CD4-positive, alpha-beta T cell treated with Interleukin-10 for 1 hour (primary cell): Measurements from ENCODE around the gene ANLN.
A peak's percentile ranks its signal among the peaks of the same experiment; 100 is the strongest.
"Not testable (repeated sequence)": the region's sequence is repeated elsewhere in the genome, so short reads cannot be mapped to it uniquely, and the experiment has no call there.

Source experiments
- DNase-seq: peaks from one replicate; pipeline ENCODE4 v3.0.0-alpha.2; 2020

ANLN gene

DNA sequence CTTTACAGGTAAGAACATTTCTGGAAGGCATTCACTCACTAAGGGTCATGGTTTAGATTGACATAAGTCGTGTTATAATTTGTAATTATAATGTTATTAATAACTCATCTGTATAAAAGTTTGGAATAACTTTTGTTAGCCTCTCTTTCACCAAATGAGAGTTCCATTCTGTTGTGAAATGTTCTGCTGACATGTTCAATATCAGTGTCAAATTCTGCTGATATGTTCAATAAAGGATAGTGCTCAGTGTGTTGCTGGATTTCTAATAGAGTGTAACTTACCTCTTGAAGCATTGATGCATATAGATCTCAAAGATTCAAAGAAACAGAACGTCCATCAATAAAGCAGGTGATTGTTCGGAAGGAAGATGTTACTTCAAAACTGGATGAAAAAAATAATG lies 30.6 kb downstream of the ANLN start:
- no peak for DNase-seq

GRCh38 chr7:36422072-36422471 lies 32.4 kb downstream of the ANLN start:
- no peak for DNase-seq

DNA sequence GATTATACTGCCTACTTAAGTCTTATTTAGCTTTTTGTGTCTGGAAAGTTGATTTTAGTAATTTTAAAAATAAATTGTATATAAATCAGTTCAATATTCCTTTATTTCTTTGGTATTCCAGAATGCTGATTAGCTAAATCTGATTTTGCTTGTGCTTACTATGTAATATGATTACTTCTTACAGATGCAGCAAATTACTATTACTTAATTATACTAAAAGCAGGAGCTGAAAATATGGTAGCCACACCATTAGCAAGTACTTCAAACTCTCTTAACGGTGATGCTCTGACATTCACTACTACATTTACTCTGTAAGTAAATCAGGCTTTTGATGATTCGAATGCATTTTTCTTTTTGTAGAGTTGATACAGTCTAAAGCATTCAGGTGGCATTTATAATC lies 34.0 kb downstream of the ANLN start:
- no peak for DNase-seq

DNA sequence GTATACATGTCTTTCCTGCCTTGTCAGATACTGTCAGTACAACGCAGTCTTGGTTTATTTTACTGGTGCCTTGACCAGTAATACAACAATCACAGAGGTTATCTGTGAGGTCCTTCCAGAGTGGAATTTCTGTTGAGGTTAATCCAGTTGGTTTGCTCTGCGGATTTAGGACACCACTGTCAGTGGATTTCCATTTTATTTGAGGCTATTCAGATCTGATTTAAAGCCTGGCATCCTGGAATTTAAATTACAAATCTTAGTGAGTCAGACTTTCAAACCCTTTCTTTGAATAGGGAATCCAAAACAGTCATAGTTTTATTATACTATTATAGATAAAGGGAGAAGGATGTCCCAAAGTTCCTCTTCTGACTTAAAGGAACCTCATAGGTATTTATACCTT lies 40.5 kb downstream of the ANLN start:
- DNase-seq: no peak

GRCh38 chr7:36430881-36431280 lies 41.2 kb downstream of the ANLN start:
- no peak for DNase-seq

DNA sequence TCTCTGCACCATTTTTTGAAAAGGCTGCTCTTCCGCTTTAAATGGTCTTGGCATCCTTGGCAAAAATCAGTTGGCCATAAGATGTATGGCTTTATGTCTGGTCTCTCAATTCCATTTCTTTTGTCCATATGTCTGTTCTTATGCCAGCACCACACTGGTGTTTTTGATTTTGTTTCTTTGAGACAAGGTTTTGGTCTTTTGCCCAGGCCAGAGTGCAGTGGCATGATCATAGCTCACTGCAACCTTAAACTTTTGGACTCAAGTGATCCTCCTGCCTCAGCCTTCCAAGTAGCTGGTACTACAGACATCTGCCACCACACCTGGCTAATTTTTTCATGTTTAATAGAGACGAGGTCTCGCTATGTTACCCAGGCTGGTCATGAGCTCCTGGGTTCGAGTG lies 48.5 kb downstream of the ANLN start:
- DNase-seq: no peak

GRCh38 chr7:36439624-36440023 lies 50.0 kb downstream of the ANLN start:
- no peak for DNase-seq

- DNase-seq: peak; percentile 18
These were observed 51.2 kb downstream of the ANLN start for GRCh38 chr7:36440880-36441279.

DNA sequence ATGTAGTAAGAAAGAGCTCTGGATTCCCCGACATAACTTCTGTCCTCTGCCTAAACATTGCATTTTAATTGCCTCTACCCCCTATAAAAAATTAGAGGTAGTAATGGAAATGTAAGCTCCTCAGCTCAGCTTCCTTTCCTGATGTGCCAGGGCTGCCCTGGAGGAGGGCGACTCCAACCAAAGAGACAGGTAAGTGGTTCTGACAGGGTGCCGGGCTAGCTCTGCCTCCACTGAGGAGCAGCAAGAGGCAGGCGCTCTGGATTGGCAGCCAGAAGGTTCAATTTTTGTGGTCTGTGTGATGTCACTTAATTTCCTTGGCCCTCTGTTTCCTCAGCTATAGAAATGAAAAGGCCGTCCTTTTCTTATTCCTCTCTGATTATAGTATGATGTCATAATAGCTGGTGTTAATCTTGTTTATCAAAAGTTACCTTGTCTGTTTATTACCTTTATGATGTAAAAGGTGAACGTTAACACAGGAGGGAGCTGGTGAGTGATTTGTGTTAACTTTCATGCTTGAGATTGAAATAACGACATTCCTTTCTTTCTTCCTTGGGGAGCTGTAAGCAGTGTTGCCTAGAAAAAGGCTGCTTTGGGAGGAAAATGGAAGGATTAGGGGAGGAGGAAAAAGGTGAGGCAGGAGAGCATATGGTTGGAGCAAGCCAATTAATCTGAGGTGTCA lies 51.8 kb downstream of the ANLN start:
- DNase-seq: no peak

DNA sequence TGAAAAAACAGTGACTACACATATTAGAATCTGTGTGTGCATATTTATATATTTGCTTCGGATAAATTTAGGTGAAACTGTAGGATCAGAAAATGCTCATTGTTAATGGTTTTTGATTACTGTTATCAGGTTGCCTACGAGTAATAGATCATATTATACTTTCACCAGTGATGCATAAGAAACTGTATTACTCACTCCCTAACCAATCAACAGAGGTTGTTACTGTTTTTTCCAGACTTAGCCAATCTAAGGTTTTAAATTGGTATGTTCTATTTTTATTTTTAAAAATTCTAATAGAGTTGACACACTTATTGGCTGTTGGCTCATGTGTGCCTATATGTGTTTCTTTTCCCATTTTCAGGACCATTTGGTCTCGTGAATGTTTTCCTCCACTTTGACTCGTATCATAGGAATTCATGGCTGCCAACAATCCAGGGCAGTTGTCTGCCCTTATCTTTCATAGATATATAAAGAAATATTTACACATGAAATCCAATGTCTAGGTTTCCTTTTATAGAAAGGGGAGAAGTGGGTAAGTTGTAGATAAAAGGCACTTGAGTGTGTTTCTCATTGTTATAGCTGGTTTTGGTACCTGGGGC lies 59.2 kb downstream of the ANLN start:
- DNase-seq: no peak

- no peak for DNase-seq
These were observed 60.0 kb downstream of the ANLN start for GRCh38 chr7:36449685-36450084.

DNA sequence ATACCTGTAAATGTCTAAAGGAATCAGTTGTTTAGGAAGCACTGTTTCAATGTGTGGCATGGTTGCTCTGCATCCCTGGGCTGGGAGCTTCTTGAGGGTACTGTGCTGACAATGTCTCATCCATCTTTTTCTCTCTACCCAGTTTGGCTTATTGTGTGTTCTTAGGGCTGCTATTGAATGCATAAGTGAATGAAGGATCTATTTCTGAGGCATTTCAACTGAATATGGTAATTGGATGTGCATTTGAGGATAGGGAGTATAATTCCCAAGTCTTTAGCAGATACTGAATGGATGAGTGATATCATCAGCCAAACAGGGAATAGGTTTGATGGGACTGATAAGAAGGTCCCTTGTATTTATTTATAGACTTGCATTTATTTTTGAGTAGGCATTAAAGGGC lies 64.1 kb downstream of the ANLN start:
- no peak for DNase-seq

DNA sequence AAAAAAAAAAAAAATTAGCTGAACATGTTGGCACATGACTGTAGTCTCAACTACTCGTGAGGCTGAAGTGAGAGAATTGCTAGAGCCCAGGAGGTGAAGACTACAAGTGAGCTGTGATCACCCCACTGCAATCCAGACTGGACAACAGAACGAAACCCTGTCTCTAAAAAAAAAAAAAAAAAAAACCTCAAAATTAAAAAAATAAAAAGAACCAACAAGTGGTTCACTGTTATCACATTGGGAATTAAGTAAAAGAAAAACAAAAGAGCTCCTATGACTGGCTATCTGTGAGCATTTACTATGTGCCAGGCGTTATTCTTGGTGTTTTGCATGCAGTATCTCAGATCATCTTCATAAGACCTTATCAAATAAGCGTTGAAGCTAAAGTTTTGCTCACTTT lies 66.0 kb downstream of the ANLN start:
- no peak for DNase-seq

GRCh38 chr7:36456138-36456537 lies 66.5 kb downstream of the ANLN start:
- no peak for DNase-seq

DNA sequence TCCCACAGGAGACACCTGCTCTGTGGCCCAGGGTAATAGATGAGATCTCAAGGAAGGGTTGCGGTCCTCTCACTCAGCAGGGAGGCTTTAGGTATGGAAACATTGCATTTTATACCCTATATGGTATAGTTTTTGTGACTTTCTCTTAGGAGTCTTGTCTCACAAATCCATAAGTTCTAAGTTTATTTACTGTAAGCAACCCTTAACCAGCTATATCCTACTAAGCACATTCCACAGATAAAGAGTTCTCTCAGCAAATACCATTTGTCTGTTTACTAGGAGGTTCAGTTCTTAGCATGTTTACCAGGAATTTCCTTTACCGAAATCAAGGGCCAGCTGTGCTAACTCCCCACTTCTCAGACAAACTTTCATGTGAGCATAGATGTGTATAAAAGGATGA lies 66.9 kb downstream of the ANLN start:
- no peak for DNase-seq

GRCh38 chr7:36459236-36459960 lies 69.7 kb downstream of the ANLN start:
- DNase-seq: no peak

GRCh38 chr7:36460811-36461429 lies 71.3 kb downstream of the ANLN start:
- no peak for DNase-seq

GRCh38 chr7:36462551-36463137 lies 73.0 kb downstream of the ANLN start:
- DNase-seq: no peak

- DNase-seq: no peak
These were observed 74.6 kb downstream of the ANLN start for GRCh38 chr7:36464271-36464670.

DNA sequence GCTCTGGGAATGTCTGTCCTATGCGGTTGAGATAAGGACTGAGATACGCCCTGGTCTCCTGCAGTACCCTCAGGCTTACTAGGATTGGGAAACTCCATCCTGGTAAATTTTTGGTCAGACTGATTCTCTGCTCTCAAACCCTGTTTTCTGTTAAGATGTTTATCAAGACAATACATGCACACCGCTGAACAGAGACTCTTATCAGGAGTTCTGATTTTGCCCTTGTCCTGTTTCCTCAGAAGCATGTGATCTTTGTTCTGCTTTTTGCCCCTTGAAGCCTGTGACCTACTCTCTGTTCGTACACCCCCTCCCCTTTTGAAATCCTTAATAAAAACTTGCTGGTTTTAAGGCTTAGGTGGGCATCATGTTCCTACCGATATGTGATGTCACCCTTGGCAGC lies 76.3 kb downstream of the ANLN start:
- DNase-seq: not testable (repeated sequence)

- DNase-seq: no peak
These were observed 78.9 kb downstream of the ANLN start for GRCh38 chr7:36468370-36469101.

DNA sequence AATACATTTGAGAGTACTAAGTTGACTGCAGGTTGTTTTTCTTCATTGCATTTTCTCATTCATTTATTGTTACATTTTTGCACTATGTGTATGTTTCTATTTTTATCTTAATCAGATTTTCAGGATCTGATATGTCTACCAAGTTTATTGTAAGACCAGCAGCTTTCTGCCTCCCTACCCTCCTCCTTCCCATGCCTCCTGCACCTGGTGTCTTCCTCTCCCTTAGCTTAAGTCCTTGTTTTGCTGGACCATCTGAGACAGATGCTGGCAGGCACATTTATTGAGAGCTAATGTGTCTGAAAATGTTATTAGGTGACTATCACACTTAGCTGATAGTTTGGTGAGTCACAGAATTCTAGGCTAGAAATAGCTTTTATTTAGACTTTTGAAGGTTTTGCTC lies 79.6 kb downstream of the ANLN start:
- no peak for DNase-seq
